Activated T-cell treated with anti-CD3 and anti-CD28 coated beads for 48 hours (primary cell): ENCODE data around the gene COL6A5.

Experiments used
- DNase-seq: peaks from one replicate; pipeline ENCODE4 v3.0.0-alpha.2; 2020; ENCODE audit warnings: low read depth

COL6A5 gene

GRCh38 chr3:130517602-130518001 is 172.1 kb downstream of the COL6A5 start:
- no peak for DNase-seq

- DNase-seq: no peak
These were observed 174.3 kb downstream of the COL6A5 start for GRCh38 chr3:130519754-130520153.

- no peak for DNase-seq
These were observed 176.9 kb downstream of the COL6A5 start for GRCh38 chr3:130522399-130522798.

GRCh38 chr3:130527426-130527825 is 182.0 kb downstream of the COL6A5 start:
- DNase-seq: no peak

- DNase-seq: no peak
These were observed 182.6 kb downstream of the COL6A5 start for GRCh38 chr3:130528120-130528519.

- DNase-seq: no peak
These were observed 184.2 kb downstream of the COL6A5 start for GRCh38 chr3:130529486-130530215.

GRCh38 chr3:130533247-130533646 is 187.8 kb downstream of the COL6A5 start:
- no peak for DNase-seq
